Measurements from ENCODE around the gene RAB3GAP2.
"Not testable (repeated sequence)": the region's sequence is repeated elsewhere in the genome, so short reads cannot be mapped to it uniquely, and the experiment has no call there.

The RAB3GAP2 gene

DNA sequence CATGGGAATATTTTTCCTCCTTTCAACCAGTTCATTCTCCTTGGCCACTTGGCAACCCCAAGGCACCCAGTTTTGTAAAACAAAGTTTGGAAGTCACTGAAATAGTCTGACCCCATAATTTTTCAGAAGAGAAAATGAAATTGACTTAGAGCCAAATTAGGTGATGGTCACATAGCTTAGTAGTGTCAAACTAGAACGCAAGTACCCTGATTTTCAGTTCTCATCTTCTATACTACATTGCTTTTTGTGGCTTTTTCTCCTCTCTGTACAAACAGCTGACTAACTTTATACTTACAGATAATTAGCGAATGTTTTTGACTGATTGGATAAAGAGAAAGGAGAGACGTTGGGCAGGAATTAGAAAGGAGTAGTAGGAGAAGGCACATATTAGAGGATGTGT lies 145.2 kb downstream of the RAB3GAP2 start:
- DNase-seq, result no peak

DNA sequence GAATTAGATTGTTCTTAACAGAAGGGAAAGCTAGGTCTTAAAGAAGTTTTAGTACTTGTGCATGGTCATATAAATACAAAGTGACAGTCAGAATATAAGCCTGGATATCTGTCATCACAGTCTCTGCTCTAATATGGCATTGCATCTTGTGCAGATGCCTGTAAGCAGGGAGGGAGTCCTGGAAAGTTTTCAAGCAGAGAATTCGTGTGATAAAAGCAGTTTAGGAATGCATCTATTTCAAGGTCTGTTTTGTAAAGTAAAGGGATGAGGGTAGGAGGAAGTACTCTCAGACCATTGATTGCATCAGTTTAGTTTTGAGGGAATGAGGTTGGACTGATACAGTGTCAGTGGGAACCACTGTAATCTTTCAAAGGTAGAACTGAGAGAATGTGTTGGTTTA lies 147.7 kb downstream of the RAB3GAP2 start:
- no peak for DNase-seq

DNA sequence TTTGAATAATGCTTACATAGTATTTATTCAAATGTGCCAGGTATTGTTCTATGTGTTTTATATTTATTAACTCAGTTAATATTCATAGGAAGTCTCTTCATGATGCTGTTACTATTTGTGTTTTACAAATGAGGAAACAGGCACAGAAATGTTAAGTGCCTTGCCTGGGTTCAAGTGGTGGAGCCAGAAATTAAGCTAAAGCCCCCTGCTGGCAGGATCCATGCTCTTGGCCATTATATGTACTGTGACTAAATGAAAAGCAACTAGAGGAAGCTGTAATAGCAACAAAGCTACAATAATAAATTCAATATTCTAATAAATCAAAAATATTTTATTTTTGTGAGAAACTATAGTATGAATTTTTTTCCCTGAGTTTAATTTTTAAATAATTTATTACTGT lies 148.4 kb downstream of the RAB3GAP2 start:
- DNase-seq, result no peak

DNA sequence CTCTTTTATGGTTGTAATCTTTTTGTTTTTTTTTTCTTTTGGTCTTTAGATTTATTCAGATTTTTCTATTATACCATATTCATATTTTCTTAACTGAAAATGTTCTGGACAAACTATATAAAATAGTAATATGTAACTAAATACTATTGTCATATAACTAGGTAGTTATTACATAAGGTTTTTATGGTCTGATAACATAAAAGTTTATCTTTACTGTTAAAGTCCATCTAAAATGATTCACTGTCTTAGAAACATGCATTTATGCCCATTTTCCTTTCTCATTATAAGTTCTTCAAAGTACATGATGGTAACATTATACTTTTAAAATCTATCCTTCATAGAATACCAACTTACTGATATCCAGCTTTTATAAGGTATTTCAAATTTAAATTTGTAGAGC lies 149.2 kb downstream of the RAB3GAP2 start:
- no peak for DNase-seq

DNA sequence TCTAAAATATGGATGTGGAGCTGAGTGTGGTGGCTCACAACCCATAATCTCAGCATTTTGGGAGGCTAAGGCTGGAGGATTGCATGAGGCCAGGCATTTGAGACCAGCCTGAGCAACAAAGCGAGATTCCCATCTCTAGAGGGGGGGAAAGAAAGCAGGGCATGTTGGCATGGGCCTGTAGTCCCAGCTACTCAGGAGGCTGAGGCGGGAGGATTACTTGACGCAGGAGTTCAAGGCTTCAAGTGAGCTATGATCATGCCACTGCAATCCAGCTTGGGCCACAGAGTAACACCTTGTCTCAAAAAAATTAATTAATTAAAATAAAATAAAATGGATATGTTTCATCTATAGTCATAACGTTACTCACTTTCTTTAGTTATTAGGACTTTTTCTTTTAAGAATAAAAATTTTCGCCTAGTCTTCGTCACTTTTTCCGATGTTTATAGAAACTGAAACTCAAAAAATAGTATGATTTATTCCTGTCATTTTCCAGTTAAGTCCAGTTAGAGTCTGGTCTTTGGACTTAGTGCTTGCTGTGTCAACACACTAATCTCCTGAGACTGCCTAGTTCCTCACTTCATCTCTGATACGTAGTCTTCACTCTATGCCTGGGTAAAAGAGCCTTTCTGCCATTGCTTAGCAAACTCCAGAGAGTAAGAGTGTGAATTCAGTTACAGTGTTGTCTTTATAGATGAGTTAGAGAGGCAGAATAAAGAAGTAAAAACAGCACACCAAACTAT lies 150.3 kb downstream of the RAB3GAP2 start:
- no peak for DNase-seq

DNA sequence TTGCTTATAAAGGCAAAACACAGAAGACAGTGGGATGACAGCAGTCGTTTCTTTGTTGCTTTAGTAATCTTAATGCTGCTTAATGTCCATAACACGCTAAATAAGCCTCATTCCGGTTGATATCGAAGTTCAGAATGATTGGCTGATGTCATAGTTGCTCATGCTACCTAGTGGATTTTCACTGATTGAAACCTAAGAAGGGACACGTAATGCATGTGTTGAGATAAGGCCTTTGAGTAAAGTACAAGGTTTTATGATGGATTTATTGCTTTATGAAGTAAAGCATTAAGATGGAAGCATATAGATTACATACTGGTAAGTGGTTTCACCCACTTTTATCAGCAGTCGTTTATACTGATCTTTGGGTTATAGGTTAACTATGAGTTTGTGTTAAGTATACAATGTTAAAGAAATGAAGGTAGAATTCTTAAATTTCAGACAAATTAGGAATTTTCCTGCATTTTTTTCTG lies 153.2 kb downstream of the RAB3GAP2 start:
- DNase-seq, result no peak

DNA sequence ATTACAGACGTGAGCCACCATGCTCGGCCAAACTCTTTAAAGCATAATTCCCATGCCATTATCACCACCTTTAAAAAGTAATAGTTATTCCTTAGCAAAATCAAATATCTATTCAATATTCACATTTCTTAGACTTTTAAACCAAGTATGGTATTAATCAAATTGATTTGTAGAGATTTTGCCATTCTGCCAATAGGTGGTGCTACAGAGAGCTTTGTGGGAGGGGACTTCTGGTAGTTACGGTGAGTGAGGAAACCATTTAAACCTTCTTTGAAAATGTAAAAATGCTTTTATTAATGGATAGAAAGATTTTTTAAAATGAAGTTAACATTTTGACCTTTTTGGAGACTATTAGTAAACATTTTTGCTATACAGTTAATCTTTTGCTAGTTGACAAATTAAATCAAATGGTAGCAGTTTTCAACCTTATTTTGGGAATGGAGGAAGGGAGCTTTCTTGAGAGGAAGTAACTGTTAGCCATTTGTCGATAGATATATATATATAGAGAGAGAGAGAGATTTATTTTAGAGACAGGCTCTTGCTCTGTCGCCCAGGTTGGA lies 159.0 kb downstream of the RAB3GAP2 start:
- DNase-seq, result peak; percentile 70

DNA sequence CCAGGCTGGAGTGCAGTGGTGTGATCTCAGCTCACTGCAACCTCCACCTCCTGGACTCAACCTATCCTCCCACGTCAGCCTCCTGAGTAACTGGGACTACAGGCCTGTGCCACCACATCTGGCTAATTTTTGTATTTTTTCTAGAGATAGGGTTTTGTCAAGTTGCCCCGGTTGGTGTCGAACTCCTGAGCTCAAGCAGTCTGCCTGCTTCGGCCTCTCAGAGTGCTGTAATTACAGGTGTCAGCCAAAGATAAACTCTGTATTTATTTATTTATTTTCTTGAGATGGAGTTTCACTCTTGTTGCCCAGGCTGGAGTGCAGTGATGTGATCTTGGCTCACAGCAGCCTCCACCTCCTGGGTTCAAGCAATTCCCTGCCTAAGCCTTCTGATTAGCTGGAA lies 159.7 kb downstream of the RAB3GAP2 start:
- not testable (repeated sequence) for DNase-seq

DNA sequence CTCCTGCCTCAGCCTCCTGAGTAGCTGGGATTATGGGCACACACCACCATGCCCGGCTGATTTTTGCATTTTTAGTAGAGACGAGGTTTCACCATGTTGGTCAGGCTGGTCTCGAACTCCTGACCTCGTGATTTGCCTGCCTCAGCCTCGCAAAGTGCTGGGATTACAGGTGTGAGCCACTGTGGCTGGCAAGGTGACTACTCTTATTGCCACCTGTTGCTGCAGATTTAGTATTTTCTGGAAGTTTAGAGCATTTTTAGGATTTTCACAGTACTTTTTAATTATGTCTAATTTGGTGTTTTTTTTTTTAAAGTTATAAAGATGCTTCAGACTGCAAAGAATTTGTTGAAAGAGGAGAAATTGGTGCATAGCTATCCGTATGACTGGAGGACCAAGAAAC lies 161.8 kb downstream of the RAB3GAP2 start:
- not testable (repeated sequence) for DNase-seq

DNA sequence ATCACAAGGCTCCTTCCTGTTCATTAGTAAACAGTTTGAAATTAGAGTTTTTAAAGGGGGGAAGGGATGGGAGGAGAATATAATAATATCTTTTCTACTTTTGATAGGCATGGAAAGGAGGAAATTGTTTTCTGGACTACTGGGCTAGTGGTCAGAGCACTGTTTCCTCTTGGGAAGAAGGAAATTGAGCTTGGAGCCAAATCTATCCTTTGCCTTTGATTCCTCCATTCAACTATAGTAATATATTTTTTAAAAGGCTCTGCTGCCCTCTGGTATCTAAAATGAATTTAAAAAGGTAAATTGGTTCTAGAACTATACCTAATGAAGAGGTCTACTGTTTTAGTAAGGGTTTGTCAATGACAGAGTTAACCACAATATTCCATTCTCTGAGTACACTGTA lies 172.4 kb downstream of the RAB3GAP2 start:
- DNase-seq, result no peak

Data from CD4-positive, alpha-beta T cell treated with Interleukin-4 for 4 hours (primary cell).